Psoas muscle (tissue), 8 donors: ENCODE data around the gene PHC2. TPM values are rescaled to one million over a fixed set of nuclear protein-coding genes. Genes with fewer than 3 reads are reported as not detected.
"Not testable (repeated sequence)": the region's sequence is repeated elsewhere in the genome, so short reads cannot be mapped to it uniquely, and the experiment has no call there.

Experiments
- ATAC-seq, 4 donors: fragments of 200-7000 bp; cut with Tn5 transposase; one replicate each; pipeline ENCODE4 v1.9.1; 2020; ENCODE audit warnings: moderate library complexity in 3 of 4, mild to moderate bottlenecking in 2 of 4
- DNase-seq, 2 donors: peaks; one replicate each; pipeline ENCODE4 v3.0.0-alpha.2; 2020
- H3K27ac ChIP-seq: fragments of 200-600 bp; one replicate; pipeline ENCODE4 v1.8.0; 2022
- H3K27me3 ChIP-seq, 3 donors: fragments of 200-600 bp in 1 of 3; one replicate each; pipeline versions ENCODE4 v1.6.1 to v1.8.0; 2013 to 2022; ENCODE audit warnings: low read length in 2 of 3, mild to moderate bottlenecking in 2 of 3, moderate library complexity in 1 of 3; ENCODE audit not compliant: insufficient read depth in 3 of 3
- H3K36me3 ChIP-seq, 2 donors: fragments of 200-600 bp in 1 of 2; one replicate each; pipeline versions ENCODE4 v1.6.1 to v1.8.0; 2013 to 2022; ENCODE audit warnings: low read depth in 1 of 2, mild to moderate bottlenecking in 1 of 2, moderate library complexity in 1 of 2; ENCODE audit not compliant: insufficient read depth in 1 of 2
- H3K4me1 ChIP-seq: fragments of 200-600 bp; one replicate; pipeline ENCODE4 v1.8.0; 2022
- H3K4me3 ChIP-seq: fragments of 200-600 bp; one replicate; pipeline ENCODE4 v1.8.0; 2022; ENCODE audit warnings: mild to moderate bottlenecking
- H3K9me3 ChIP-seq: fragments of 200-600 bp; one replicate; pipeline ENCODE4 v1.8.0; 2022
- WGBS, 3 donors: extraction: QIAGEN DNeasy Blood & Tissue Kit; methylation state at CpG; one replicate each; pipeline versions ENCODE4 v1.1.6 to v1.1.7; 2013; 5-methylcytosine and 5-hydroxymethylcytosine counted together
- intact Hi-C, 2 donors: fragments of 100-400 bp; cut with DNase I; formaldehyde crosslinking; loops; one replicate each; pipeline versions ENCODE4 v1.11.0 to v1.14.2; 2022
- polyA plus RNA-seq, 3 donors: library from polyadenylated mRNA; stranded (reverse); fragments of 200-250 nt; gene quantifications; one replicate each; pipeline ENCODE4 v1.2.3, GENCODE V29; 2013
- total RNA-seq, 4 donors: library from RNA; stranded (reverse); fragmentation: NEBNext Ultra II Directional in 2 of 4; extraction: Animal tissue kit (Norgen Biotek cat#: 25700) in 2 of 4; gene quantifications; one replicate each; pipeline versions ENCODE4 v1.2.1 to v1.2.4, GENCODE V29; 2021 to 2023
- TF ChIP-seq, protein P1 (sequence below): fragments of 200-600 bp; IDR thresholded peaks from one replicate; pipeline ENCODE4 v1.8.0; 2022; ENCODE audit warnings: antibody characterized with exemption
- donor health status: healthy with polysubstance abuse.
- donor health status: DM: no; HTN: no; CAD: no; lungs with moderate emphysema.
- donor health status: Bipolar disorder and iron deficiency.
- donor health status: healthy.
- donor health status: DM: yes; HTN: yes; CAD: no.
- donor health status: DM: no; HTN: no; CAD: no.
- donor health status: DM: no; HTN: no; CAD: no.
- donor health status: DM: yes; HTN: yes; CAD: no.

PHC2 gene
- total and polyA plus RNA-seq, 7 donors: 74.1 to 427 (median 338) TPM

DNA sequence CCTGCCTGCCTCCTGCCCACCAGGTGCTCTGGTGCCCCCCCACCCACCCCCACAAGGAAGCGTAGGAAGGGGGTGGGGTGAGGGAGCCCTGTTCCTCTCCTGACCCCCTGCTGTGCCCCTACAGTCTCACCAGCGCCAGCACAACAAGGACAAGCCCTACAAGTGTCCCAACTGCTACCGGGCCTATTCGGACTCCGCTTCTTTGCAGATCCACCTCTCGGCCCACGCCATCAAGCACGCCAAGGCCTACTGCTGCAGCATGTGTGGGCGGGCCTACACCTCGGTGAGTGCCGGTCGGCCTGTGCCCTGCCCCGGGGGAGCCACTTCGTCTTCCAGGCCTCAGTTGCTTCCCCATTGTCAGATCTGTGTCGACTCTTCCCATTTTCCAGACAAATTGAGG, 135.9 kb downstream of the PHC2 start:
- Histone ChIP-seq H3K36me3 (peaks cover 0 to 52% of the 10 kb centered on the region in 2 donors), H3K27me3 (no peaks in the 10 kb centered on the region), H3K9me3 (no peaks in the 10 kb centered on the region), H3K27ac (no peak overlapping the region), H3K4me3 (no peak overlapping the region), H3K4me1 (no peaks in the 10 kb centered on the region)
- ATAC-seq (peak in 1 of 4 donors; percentile 9), DNase-seq (peak in 1 of 2 donors; percentile 52)
- TF ChIP-seq, protein P1, sequence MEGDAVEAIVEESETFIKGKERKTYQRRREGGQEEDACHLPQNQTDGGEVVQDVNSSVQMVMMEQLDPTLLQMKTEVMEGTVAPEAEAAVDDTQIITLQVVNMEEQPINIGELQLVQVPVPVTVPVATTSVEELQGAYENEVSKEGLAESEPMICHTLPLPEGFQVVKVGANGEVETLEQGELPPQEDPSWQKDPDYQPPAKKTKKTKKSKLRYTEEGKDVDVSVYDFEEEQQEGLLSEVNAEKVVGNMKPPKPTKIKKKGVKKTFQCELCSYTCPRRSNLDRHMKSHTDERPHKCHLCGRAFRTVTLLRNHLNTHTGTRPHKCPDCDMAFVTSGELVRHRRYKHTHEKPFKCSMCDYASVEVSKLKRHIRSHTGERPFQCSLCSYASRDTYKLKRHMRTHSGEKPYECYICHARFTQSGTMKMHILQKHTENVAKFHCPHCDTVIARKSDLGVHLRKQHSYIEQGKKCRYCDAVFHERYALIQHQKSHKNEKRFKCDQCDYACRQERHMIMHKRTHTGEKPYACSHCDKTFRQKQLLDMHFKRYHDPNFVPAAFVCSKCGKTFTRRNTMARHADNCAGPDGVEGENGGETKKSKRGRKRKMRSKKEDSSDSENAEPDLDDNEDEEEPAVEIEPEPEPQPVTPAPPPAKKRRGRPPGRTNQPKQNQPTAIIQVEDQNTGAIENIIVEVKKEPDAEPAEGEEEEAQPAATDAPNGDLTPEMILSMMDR: no peak
- 79 to 83% (median 83%) methylated on average over 11 to 15 of the region's 15 CpGs for WGBS, 3 donors
- intact Hi-C loops: loop anchor here (1.0 to 10.0 kb wide), 7 partner anchors 72 to 317 kb away; no protein-coding TSS in a partner anchor

DNA sequence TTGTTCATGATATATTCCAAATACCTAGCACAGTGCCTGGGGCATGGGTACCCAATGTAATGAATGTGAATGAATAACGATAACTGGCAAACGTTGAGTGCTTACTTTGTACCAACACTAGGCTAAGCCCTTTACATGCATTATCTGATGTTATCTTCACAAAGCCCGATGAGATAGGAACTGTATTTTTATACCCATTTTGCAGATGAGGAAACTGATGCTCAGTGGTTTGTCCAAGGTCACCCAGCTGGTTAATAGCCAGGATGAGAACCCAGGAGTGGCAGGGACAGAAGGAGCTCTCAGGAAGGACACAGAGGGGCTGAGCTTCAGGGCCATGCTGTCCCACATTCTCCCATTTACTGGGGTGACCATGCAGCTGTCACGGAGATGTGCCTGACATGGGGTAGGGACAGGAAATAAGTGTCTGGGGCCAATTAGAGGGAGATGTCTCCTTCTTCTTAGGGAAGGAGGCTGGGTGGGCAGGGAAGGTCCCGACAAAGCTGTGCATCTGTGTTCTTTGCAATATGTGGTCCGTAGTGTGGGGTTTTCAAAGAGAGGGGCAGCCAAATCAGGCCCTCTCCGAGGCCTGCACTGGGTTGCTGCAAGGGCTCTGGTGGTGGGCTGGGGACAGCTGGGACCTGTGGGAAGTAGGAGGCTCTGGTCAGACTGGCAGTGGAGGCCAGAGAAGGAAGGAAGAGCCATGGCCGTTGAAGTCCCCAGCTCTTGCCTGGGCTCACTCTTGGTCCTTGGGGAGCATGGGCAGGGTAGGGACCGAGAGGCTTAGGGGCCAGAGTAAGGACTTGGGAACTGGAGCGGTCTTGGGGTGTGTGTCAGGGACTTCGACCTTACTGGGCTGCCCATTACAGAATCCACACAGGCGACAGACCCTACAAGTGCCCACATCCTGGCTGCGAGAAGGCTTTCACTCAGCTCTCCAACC, 136.6 kb downstream of the PHC2 start:
- no peaks in the 10 kb centered on the region for H3K9me3 ChIP-seq
- no peak for ATAC-seq
- intact Hi-C loops: loop anchor here (1.0 to 10.0 kb wide), 7 partner anchors 72 to 318 kb away; no protein-coding TSS in a partner anchor
- TF ChIP-seq, protein P1: no peak
- H3K27ac ChIP-seq: no peak overlapping the region
- H3K4me3 ChIP-seq: no peak overlapping the region
- H3K36me3 ChIP-seq: peaks cover 0 to 47% of the 10 kb centered on the region in 2 donors
- H3K4me1 ChIP-seq: peaks cover 6% of the 10 kb centered on the region
- 74 to 85% (median 79%) methylated on average over 13 of the region's 13 CpGs for WGBS, 3 donors
- no peaks in the 10 kb centered on the region for H3K27me3 ChIP-seq
- no peak for DNase-seq

DNA sequence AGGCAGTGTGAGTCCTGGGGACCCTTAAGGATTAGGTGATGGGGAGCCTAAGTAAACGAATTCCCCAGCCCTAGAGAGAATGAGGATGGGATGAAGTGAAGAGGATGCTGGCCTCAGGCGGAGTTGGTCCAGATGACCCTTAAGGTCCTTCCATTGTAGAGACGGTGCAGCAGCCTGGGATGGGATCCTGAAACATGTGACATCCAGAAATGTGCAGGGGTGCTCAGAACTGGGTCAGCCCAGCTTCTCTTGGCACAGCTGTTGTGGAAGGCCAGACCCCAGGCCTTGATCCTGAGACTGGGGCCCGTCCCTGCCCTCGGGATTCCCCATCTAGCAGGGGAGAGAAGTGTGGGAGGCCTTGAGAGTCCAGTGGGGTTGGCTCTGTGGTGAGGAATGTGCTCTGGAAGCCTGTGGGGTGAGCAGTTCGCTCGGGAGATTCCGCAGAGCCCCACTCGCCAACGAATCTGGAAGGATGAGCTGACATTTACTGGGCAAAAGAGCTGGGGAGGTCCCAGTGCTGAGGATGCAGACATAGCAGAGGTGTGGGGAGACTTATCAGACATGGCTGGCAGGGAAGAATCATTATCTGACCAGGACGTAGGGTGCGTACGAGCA, 138.1 kb downstream of the PHC2 start:
- WGBS, 3 donors: 70 to 79% (median 73%) methylated on average over 12 to 13 of the region's 13 CpGs
- Histone ChIP-seq H3K27me3 (no peaks in the 10 kb centered on the region), H3K4me3 (no peak overlapping the region), H3K27ac (no peak overlapping the region), H3K36me3 (peaks cover 0 to 35% of the 10 kb centered on the region in 2 donors), H3K4me1 (peaks cover 14% of the 10 kb centered on the region), H3K9me3 (no peaks in the 10 kb centered on the region)
- DNase-seq (no peak), ATAC-seq (no peak)
- TF ChIP-seq, protein P1: no peak
- intact Hi-C loops: loop anchor here in 1 of 2 donors (10.0 kb wide), 1 partner anchor 158 kb away; no protein-coding TSS in a partner anchor

DNA sequence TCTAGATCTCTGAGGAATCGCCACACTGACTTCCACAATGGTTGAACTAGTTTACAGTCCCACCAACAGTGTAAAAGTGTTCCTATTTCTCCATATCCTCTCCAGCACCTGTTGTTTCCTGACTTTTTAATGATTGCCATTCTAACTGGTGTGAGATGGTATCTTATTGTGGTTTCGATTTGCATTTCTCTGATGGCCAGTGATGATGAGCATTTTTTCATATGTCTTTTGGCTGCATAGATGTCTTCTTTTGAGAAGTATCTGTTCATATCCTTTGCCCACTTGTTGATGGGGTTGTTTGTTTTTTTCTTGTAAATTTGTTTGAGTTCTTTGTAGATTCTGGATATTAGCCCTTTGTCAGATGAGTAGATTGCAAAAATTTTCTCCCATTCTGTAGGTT, 140.3 kb downstream of the PHC2 start:
- not testable (repeated sequence) for H3K4me3 ChIP-seq, DNase-seq, H3K27me3 ChIP-seq, H3K27ac ChIP-seq, ATAC-seq, H3K9me3 ChIP-seq
- Histone ChIP-seq H3K4me1 (peaks cover 14% of the 10 kb centered on the region), H3K36me3 (peaks cover 0 to 39% of the 10 kb centered on the region in 2 donors)
- intact Hi-C loops: loop anchor here in 1 of 2 donors (10.0 kb wide), 1 partner anchor 156 kb away; no protein-coding TSS in a partner anchor
- WGBS, 3 donors: 76 to 80% (median 78%) methylated on average over 1 of the region's 2 CpGs

DNA sequence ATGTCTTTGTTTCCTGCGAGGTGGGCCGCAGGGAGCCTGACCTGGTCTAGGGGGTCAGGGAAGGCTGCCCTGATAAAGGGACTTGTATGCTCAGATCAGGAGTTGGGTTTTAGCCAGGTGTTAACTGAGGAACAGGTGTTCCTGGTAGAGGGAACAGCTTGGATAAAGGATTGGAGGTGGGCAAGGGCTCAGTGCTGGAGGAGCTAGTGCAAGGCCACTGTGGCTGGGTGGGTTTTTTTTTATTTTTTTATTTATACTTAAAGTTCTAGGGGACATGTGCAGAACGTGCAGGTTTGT, 141.1 kb downstream of the PHC2 start:
- Histone ChIP-seq H3K4me3 (no peak overlapping the region), H3K27ac (peak overlapping the region; percentile 30), H3K36me3 (peaks cover 0 to 41% of the 10 kb centered on the region in 2 donors), H3K27me3 (no peaks in the 10 kb centered on the region), H3K9me3 (no peaks in the 10 kb centered on the region), H3K4me1 (peaks cover 14% of the 10 kb centered on the region)
- 55 to 82% (median 66%) methylated on average over 3 of the region's 3 CpGs for WGBS, 3 donors
- ATAC-seq: peak in 2 of 4 donors; percentile 22 to 26
- TF ChIP-seq, protein P1: no peak
- intact Hi-C loops: loop anchor here in 1 of 2 donors (10.0 kb wide), 1 partner anchor 155 kb away; no protein-coding TSS in a partner anchor
- DNase-seq: no peak
